SK-N-SH treated with all-trans-retinoic acid at 6 μM for 48 hours (cell line): Measurements from ENCODE around the gene SRPK2.

Source experiments
- ATAC-seq: fragments of 200-7000 bp; cut with Tn5 transposase; 3 replicates; pipeline ENCODE4 v1.9.1; 2020; ENCODE audit warnings: mild to moderate bottlenecking, moderate library complexity
- BACH2 ChIP-seq: fragments of 250-450 bp; sonication (Bioruptor Pico); IDR thresholded peaks from 2 replicates; pipeline ENCODE4 v1.9.0; 2021; ENCODE audit warnings: mild to moderate bottlenecking, borderline replicate concordance
- CSDC2 ChIP-seq: fragments of 250-450 bp; sonication (Bioruptor Pico); IDR thresholded peaks from 2 replicates; pipeline ENCODE4 v1.5.0; 2020; ENCODE audit warnings: mild to moderate bottlenecking, moderate library complexity
- ESRRG ChIP-seq: fragments of 250-450 bp; sonication (Bioruptor Pico); IDR thresholded peaks from 2 replicates; pipeline ENCODE4 v1.6.1; 2021; ENCODE audit warnings: mild to moderate bottlenecking
- GLIS3 ChIP-seq: fragments of 250-450 bp; sonication (Bioruptor Pico); IDR thresholded peaks from 2 replicates; pipeline ENCODE4 v1.5.0; 2020; ENCODE audit warnings: mild to moderate bottlenecking, moderate library complexity
- ISL1 ChIP-seq: fragments of 250-450 bp; sonication (Bioruptor Pico); IDR thresholded peaks from 2 replicates; pipeline ENCODE4 v2.1.2; 2022; ENCODE audit warnings: mild to moderate bottlenecking, moderate library complexity
- PPARA ChIP-seq: fragments of 250-450 bp; sonication (Bioruptor Pico); IDR thresholded peaks from 2 replicates; pipeline ENCODE4 v1.5.0; 2020; ENCODE audit warnings: mild to moderate bottlenecking, borderline replicate concordance
- RARB ChIP-seq: fragments of 250-450 bp; sonication (Bioruptor Pico); IDR thresholded peaks from 2 replicates; pipeline ENCODE4 v1.8.0; 2021; ENCODE audit warnings: mild to moderate bottlenecking, moderate library complexity
- SNAI2 ChIP-seq: fragments of 250-450 bp; sonication (Bioruptor Pico); IDR thresholded peaks from 2 replicates; pipeline ENCODE4 v1.5.0; 2020; ENCODE audit warnings: mild to moderate bottlenecking, moderate library complexity
- TCF4 ChIP-seq: fragments of 250-450 bp; sonication (Bioruptor Pico); IDR thresholded peaks from 2 replicates; pipeline ENCODE4 v1.8.0; 2021; ENCODE audit warnings: mild to moderate bottlenecking, moderate library complexity, borderline replicate concordance
- TOX ChIP-seq: fragments of 250-450 bp; sonication (Bioruptor Pico); IDR thresholded peaks from 2 replicates; pipeline ENCODE4 v1.8.0; 2021; ENCODE audit warnings: mild to moderate bottlenecking, moderate library complexity, borderline replicate concordance
- ZC3H10 ChIP-seq: fragments of 250-450 bp; sonication (Bioruptor Pico); IDR thresholded peaks from 2 replicates; pipeline ENCODE4 v1.5.1; 2021; ENCODE audit warnings: mild to moderate bottlenecking, moderate library complexity
- ZFP3 ChIP-seq: fragments of 250-450 bp; sonication (Bioruptor Pico); IDR thresholded peaks from 2 replicates; pipeline ENCODE4 v1.5.0; 2020; ENCODE audit warnings: mild to moderate bottlenecking, moderate library complexity
- ZNF70 ChIP-seq: fragments of 450-650 bp; formaldehyde crosslinking; IDR thresholded peaks from 2 replicates; pipeline ENCODE4 v1.5.0; 2020; ENCODE audit warnings: mild to moderate bottlenecking, moderate library complexity
- ZNF8 ChIP-seq: fragments of 450-650 bp; formaldehyde crosslinking; IDR thresholded peaks from 2 replicates; pipeline ENCODE4 v1.5.0; 2020; ENCODE audit warnings: mild to moderate bottlenecking, moderate library complexity
- TF ChIP-seq, protein P1 (sequence below): fragments of 250-450 bp; sonication (Bioruptor Pico); IDR thresholded peaks from 2 replicates; pipeline ENCODE4 v1.5.0; 2020; ENCODE audit warnings: mild to moderate bottlenecking, moderate library complexity
- TF ChIP-seq, protein P2 (sequence below): fragments of 250-450 bp; sonication (Bioruptor Pico); IDR thresholded peaks from 2 replicates; pipeline ENCODE4 v1.8.0; 2020; ENCODE audit warnings: mild to moderate bottlenecking, moderate library complexity, borderline replicate concordance
- TF ChIP-seq, protein P3 (sequence below): fragments of 250-450 bp; sonication (Bioruptor Pico); IDR thresholded peaks from 2 replicates; pipeline ENCODE4 v1.5.1; 2020; ENCODE audit warnings: low read depth, mild to moderate bottlenecking, moderate library complexity
- TF ChIP-seq, protein P4 (sequence below): fragments of 250-450 bp; sonication (Bioruptor Pico); IDR thresholded peaks from 2 replicates; pipeline ENCODE4 v1.5.1; 2021; ENCODE audit warnings: mild to moderate bottlenecking, moderate library complexity

SRPK2 gene

DNA sequence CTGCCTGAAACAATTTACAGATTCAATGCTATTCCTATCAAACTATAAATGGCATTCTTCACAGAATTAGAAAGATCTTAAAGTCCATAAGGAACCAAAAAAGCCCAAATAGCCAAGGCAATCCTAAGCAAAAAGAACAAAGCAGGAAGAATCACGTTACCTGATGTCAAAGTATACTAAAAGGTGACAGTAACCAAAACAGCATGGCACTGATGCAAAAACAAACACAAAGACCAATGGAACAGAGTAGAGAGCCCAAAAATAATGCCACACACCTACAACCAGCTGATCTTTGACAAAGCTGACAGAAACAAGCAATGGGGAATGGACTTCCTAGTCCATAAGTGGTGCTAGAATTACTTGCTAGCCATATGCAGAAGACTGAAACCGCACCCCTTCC is 208.7 kb downstream of the SRPK2 start:
- ATAC-seq, result no peak
- TF ChIP-seq ZNF8 (CRISPR knock-in tag), result no peak
- no peak for TF ChIP-seq TCF4 (CRISPR knock-in tag)
- TF ChIP-seq, protein P1, sequence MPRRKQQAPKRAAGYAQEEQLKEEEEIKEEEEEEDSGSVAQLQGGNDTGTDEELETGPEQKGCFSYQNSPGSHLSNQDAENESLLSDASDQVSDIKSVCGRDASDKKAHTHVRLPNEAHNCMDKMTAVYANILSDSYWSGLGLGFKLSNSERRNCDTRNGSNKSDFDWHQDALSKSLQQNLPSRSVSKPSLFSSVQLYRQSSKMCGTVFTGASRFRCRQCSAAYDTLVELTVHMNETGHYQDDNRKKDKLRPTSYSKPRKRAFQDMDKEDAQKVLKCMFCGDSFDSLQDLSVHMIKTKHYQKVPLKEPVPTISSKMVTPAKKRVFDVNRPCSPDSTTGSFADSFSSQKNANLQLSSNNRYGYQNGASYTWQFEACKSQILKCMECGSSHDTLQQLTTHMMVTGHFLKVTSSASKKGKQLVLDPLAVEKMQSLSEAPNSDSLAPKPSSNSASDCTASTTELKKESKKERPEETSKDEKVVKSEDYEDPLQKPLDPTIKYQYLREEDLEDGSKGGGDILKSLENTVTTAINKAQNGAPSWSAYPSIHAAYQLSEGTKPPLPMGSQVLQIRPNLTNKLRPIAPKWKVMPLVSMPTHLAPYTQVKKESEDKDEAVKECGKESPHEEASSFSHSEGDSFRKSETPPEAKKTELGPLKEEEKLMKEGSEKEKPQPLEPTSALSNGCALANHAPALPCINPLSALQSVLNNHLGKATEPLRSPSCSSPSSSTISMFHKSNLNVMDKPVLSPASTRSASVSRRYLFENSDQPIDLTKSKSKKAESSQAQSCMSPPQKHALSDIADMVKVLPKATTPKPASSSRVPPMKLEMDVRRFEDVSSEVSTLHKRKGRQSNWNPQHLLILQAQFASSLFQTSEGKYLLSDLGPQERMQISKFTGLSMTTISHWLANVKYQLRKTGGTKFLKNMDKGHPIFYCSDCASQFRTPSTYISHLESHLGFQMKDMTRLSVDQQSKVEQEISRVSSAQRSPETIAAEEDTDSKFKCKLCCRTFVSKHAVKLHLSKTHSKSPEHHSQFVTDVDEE, result no peak
- no peak for TF ChIP-seq TOX (CRISPR knock-in tag)
- no peak for TF ChIP-seq ZNF70 (CRISPR knock-in tag)
- TF ChIP-seq, protein P2, sequence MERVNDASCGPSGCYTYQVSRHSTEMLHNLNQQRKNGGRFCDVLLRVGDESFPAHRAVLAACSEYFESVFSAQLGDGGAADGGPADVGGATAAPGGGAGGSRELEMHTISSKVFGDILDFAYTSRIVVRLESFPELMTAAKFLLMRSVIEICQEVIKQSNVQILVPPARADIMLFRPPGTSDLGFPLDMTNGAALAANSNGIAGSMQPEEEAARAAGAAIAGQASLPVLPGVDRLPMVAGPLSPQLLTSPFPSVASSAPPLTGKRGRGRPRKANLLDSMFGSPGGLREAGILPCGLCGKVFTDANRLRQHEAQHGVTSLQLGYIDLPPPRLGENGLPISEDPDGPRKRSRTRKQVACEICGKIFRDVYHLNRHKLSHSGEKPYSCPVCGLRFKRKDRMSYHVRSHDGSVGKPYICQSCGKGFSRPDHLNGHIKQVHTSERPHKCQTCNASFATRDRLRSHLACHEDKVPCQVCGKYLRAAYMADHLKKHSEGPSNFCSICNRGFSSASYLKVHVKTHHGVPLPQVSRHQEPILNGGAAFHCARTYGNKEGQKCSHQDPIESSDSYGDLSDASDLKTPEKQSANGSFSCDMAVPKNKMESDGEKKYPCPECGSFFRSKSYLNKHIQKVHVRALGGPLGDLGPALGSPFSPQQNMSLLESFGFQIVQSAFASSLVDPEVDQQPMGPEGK (CRISPR knock-in tag), result no peak
- TF ChIP-seq, protein P3, sequence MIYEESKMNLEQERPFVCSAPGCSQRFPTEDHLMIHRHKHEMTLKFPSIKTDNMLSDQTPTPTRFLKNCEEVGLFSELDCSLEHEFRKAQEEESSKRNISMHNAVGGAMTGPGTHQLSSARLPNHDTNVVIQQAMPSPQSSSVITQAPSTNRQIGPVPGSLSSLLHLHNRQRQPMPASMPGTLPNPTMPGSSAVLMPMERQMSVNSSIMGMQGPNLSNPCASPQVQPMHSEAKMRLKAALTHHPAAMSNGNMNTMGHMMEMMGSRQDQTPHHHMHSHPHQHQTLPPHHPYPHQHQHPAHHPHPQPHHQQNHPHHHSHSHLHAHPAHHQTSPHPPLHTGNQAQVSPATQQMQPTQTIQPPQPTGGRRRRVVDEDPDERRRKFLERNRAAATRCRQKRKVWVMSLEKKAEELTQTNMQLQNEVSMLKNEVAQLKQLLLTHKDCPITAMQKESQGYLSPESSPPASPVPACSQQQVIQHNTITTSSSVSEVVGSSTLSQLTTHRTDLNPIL (CRISPR knock-in tag), result no peak
- TF ChIP-seq CSDC2 (CRISPR knock-in tag), result no peak
- no peak for TF ChIP-seq BACH2 (CRISPR knock-in tag)
- no peak for TF ChIP-seq GLIS3 (CRISPR knock-in tag)
- TF ChIP-seq PPARA (CRISPR knock-in tag), result no peak
- no peak for TF ChIP-seq ESRRG (CRISPR knock-in tag)
- TF ChIP-seq, all 23 proteins: peak for 0

DNA sequence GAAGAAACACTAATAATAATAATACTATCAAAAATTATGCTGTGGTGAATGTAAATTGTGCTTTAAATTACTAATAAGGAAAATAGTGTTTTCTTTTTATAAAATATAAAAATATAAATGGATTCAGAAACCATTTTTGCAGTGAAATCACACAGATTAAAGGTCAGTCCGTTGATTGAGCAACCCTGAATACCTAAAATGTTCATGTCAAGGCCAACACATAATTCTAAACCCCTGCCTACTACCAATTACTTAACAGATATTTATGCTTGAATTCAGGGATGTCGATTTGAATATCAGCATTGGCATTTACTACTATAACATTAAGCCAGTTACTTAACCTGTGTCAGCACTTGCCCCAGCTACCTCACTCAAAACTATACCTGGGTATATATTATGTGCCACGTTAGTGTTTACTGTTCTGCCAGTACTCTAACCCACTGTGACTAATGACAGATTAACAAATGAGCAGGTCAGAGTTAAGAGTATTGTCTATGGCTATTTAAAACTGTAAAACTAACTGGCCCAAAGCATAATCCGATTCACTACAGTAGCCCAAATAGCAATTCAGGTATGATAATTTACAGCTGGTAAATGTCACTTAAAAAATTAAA is 209.7 kb downstream of the SRPK2 start:
- ATAC-seq, result no peak

DNA sequence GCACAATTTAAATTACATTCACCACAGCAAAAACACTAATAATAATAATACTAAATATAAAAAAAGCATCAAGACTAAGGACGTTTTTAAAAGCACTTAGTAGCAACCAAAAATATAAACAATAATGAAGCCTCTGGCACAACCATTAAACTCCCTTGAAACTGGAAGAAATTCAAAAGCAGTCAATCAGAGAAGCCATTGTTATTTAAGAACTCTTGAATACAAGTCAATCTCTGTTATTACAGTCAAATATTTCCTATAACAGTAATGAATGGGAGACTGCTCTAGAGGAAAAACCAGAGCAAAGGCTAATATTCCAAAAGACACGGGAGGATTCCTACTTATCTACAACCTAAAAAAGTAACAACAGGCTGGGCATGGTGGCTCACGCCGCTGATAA is 210.5 kb downstream of the SRPK2 start:
- ATAC-seq, result no peak
- no peak for TF ChIP-seq SNAI2 (CRISPR knock-in tag)
- TF ChIP-seq ZC3H10 (CRISPR knock-in tag), result no peak
- TF ChIP-seq, protein P1, result no peak
- TF ChIP-seq ZFP3, result no peak
- TF ChIP-seq CSDC2 (CRISPR knock-in tag), result no peak
- TF ChIP-seq PPARA (CRISPR knock-in tag), result no peak
- no peak for TF ChIP-seq RARB (CRISPR knock-in tag)
- TF ChIP-seq GLIS3 (CRISPR knock-in tag), result no peak
- no peak for TF ChIP-seq ZNF8 (CRISPR knock-in tag)
- TF ChIP-seq, protein P3 (CRISPR knock-in tag), result no peak
- TF ChIP-seq ISL1 (CRISPR knock-in tag), result no peak
- TF ChIP-seq BACH2 (CRISPR knock-in tag), result no peak
- no peak for TF ChIP-seq ESRRG (CRISPR knock-in tag)
- TF ChIP-seq, protein P2 (CRISPR knock-in tag), result no peak
- TF ChIP-seq, protein P4, sequence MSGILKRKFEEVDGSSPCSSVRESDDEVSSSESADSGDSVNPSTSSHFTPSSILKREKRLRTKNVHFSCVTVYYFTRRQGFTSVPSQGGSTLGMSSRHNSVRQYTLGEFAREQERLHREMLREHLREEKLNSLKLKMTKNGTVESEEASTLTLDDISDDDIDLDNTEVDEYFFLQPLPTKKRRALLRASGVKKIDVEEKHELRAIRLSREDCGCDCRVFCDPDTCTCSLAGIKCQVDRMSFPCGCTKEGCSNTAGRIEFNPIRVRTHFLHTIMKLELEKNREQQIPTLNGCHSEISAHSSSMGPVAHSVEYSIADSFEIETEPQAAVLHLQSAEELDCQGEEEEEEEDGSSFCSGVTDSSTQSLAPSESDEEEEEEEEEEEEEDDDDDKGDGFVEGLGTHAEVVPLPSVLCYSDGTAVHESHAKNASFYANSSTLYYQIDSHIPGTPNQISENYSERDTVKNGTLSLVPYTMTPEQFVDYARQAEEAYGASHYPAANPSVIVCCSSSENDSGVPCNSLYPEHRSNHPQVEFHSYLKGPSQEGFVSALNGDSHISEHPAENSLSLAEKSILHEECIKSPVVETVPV, result no peak
- TF ChIP-seq ZNF70 (CRISPR knock-in tag), result no peak

More for the DNA sequence above, 209.7 kb downstream of the SRPK2 start:
- no peak for TF ChIP-seq SNAI2 (CRISPR knock-in tag)
